ENCODE results near the gene ADAP1. TPM values are rescaled to one million over a fixed set of nuclear protein-coding genes. Genes with fewer than 3 reads are reported as not detected.

The ADAP1 gene
- total and polyA plus RNA-seq, 8 donors = 10.9 to 41.2 (median 14.4) TPM

DNA sequence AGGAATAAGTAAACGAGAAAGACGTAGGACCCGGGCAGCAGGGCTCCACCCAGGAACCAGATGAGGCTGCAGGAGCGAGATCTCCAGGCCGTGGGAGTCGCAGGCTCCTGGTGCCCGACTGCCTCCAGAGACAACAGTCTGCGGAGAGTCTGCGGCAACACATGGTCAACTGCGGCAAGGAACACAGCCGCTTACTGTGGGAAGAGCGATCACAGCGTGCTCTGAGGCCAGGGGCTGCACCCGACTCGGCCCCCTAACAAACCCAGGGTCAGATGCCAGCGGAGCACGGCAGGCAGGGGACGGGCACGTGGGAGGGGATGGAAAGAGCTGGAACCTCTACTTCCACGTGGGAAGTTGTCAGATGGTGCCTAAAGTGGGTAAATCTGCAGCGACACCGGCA is 51.5 kb downstream of the ADAP1 start:
- H3K27me3 ChIP-seq = no peaks in the 10 kb centered on the region
- FAIRE-seq (no peak), DNase-seq (peak in 1 of 6 donors; percentile 47), ATAC-seq (no peak)
- no peak overlapping the region for H3K27ac ChIP-seq
- no peak overlapping the region for H3K4me3 ChIP-seq
- no peaks in the 10 kb centered on the region for H3K36me3 ChIP-seq
- TF ChIP-seq CTCF (IDR thresholded peaks at IDR 0.05) = no peak
- peaks cover 0 to 4% (median 0%) of the 10 kb centered on the region in 3 donors for H3K4me1 ChIP-seq
- no peaks in the 10 kb centered on the region for H3K9me3 ChIP-seq
- WGBS, 2 donors = 83 to 86% methylated on average over 22 of the region's 22 CpGs
- intact Hi-C loops (cut with DNase I) = loop anchor here in 1 of 3 donors (10.0 kb wide), 2 partner anchors 52 to 152 kb away; partner anchors contain the start of gene ADAP1

- no peaks in the 10 kb centered on the region for H3K27me3 ChIP-seq
- FAIRE-seq = no peak
- 37 to 49% methylated on average over 16 to 24 of the region's 24 CpGs for WGBS, 2 donors
- H3K27ac ChIP-seq = no peak overlapping the region
- peak; percentile 44 to 81 (median 66) for ATAC-seq
- H3K4me3 ChIP-seq = no peak overlapping the region
- peaks cover 0 to 4% (median 0%) of the 10 kb centered on the region in 3 donors for H3K4me1 ChIP-seq
- H3K9me3 ChIP-seq = no peaks in the 10 kb centered on the region
- intact Hi-C loops (cut with DNase I) = loop anchor here in 1 of 3 donors (10.0 kb wide), 2 partner anchors 53 to 153 kb away; partner anchors contain the start of gene ADAP1
- no peak for TF ChIP-seq CTCF (IDR thresholded peaks at IDR 0.05)
- H3K36me3 ChIP-seq = peaks cover 0 to 5% (median 0%) of the 10 kb centered on the region in 3 donors
- DNase-seq = peak; percentile 64 to 86 (median 80)
These were observed 52.9 kb downstream of the ADAP1 start for GRCh38 chr7:901388-902154.

DNA sequence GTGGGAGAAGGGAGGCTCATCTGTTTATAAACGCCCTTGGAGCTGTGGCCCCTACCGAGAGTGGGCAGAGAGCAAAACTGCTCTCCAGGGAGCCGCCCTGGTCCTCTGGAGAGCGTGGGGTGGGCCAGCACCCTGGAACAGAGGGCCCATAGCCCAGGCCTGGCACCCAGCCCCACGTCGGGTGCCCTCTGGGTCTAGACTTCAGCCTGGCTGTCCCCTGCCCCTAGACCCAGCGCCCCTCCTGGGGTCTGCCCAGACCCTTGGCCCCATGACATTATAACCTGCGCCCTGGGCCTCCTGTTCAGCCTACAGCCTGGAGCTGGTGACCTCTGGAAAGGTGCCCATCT is 53.5 kb downstream of the ADAP1 start:
- H3K9me3 ChIP-seq = no peaks in the 10 kb centered on the region
- TF ChIP-seq CTCF (IDR thresholded peaks at IDR 0.05) = no peak
- peak in 3 of 4 donors; percentile 3 to 45 (median 8) for ATAC-seq
- peaks cover 0 to 11% (median 0%) of the 10 kb centered on the region in 3 donors for H3K36me3 ChIP-seq
- no peaks in the 10 kb centered on the region for H3K27me3 ChIP-seq
- 58 to 64% methylated on average over 8 of the region's 8 CpGs for WGBS, 2 donors
- intact Hi-C loops (cut with DNase I) = loop anchor here in 1 of 3 donors (10.0 kb wide), 2 partner anchors 54 to 154 kb away; partner anchors contain the start of gene ADAP1
- no peak overlapping the region for H3K4me3 ChIP-seq
- H3K4me1 ChIP-seq = peaks cover 0 to 4% (median 0%) of the 10 kb centered on the region in 3 donors
- no peak overlapping the region for H3K27ac ChIP-seq
- DNase-seq = no peak
- no peak for FAIRE-seq

GRCh38 chr7:900331-901040 is 54.0 kb downstream of the ADAP1 start:
- H3K27me3 ChIP-seq = no peaks in the 10 kb centered on the region
- no peak overlapping the region for H3K4me3 ChIP-seq
- peaks cover 0 to 4% (median 0%) of the 10 kb centered on the region in 3 donors for H3K4me1 ChIP-seq
- no peaks in the 10 kb centered on the region for H3K9me3 ChIP-seq
- no peak for ATAC-seq
- WGBS, 2 donors = 76 to 83% methylated on average over 25 to 26 of the region's 26 CpGs
- intact Hi-C loops (cut with DNase I) = loop anchor here in 1 of 3 donors (10.0 kb wide), 2 partner anchors 54 to 154 kb away; partner anchors contain the start of gene ADAP1
- FAIRE-seq = no peak
- peak in 2 of 6 donors; percentile 36 to 72 for DNase-seq
- no peak overlapping the region for H3K27ac ChIP-seq
- TF ChIP-seq CTCF (IDR thresholded peaks at IDR 0.05) = no peak
- peaks cover 0 to 16% (median 2%) of the 10 kb centered on the region in 3 donors for H3K36me3 ChIP-seq
